ENCODE measurements around the gene LTN1. TPM values are rescaled to one million over a fixed set of nuclear protein-coding genes. Genes with fewer than 3 reads are reported as not detected.
A peak's percentile ranks its signal among the peaks of the same experiment; 100 is the strongest.

LTN1 gene
- total and polyA plus RNA-seq, 2 of the 13 experiments (the other 11 are each of a cell fraction or from before 2014, with no cell fraction given), result 6.7 to 24.6 TPM

DNA sequence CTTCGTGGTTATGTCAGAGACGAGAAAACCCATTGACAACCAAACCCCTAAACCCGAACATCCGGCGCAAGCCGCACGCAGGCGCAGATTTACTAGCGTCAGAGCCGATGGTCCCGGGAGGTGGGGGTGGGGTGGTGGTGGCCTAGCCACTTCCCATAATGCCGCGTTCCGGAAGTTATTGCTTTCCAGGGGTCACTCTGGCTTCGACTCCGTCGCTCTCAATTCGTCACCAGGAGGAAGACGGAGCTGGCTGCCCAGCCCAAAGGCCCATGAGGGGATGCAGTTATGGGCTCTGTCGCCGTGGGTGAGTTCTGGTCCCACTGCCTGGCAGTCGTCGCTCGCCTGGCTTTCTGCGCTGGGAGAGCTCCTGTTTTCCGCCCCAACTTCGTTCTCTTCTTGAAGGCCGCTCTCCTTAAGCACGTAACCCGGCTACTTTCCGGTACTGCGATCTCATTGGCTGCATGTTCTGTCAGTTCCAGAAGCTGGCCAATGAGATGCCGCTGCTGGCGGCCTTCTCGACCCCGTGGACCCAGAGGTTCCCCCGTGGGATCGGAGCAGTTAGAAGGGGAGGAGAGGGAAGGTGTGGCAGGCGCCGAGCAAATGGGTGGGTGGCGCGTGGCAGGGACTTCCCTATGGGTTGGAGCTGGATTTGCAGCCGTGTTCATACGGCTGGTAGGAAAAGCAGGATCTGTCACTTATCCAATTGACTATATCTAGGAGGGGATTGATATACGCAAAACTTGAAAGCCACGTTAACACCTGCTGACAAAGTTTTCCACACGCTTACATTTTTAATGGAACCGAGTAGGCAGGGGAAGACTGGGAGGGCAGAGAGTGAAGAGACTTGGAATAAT is 32.0 kb upstream of the LTN1 start, which contains the start of gene USP16 (continued):
- TF ChIP-seq, protein P1, sequence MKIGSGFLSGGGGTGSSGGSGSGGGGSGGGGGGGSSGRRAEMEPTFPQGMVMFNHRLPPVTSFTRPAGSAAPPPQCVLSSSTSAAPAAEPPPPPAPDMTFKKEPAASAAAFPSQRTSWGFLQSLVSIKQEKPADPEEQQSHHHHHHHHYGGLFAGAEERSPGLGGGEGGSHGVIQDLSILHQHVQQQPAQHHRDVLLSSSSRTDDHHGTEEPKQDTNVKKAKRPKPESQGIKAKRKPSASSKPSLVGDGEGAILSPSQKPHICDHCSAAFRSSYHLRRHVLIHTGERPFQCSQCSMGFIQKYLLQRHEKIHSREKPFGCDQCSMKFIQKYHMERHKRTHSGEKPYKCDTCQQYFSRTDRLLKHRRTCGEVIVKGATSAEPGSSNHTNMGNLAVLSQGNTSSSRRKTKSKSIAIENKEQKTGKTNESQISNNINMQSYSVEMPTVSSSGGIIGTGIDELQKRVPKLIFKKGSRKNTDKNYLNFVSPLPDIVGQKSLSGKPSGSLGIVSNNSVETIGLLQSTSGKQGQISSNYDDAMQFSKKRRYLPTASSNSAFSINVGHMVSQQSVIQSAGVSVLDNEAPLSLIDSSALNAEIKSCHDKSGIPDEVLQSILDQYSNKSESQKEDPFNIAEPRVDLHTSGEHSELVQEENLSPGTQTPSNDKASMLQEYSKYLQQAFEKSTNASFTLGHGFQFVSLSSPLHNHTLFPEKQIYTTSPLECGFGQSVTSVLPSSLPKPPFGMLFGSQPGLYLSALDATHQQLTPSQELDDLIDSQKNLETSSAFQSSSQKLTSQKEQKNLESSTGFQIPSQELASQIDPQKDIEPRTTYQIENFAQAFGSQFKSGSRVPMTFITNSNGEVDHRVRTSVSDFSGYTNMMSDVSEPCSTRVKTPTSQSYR (CRISPR knock-in tag; IDR thresholded peaks at IDR 0.05; ENCODE audit: borderline replicate concordance), result peak; percentile 94
- TF ChIP-seq SNAPC2 (CRISPR knock-in tag; IDR thresholded peaks at IDR 0.05), result peak; percentile 68; the same call in 1 of the 2 replicates
- TF ChIP-seq ZNF816 (CRISPR knock-in tag; IDR thresholded peaks at IDR 0.05; ENCODE audit: borderline replicate concordance), result no peak
- TF ChIP-seq ZNF605 (CRISPR knock-in tag; IDR thresholded peaks at IDR 0.05), result peak; percentile 13; the same call in 1 of the 2 replicates
- 0 out of 4 replicates have a peak, but pooled peaks of 1 of the 2 experiments have one; percentile 41 for TF ChIP-seq ATF4 (CRISPR knock-in tag; IDR thresholded peaks at IDR 0.05)
- no peak for TF ChIP-seq ZNF772 (CRISPR knock-in tag; IDR thresholded peaks at IDR 0.05)
- no peak for TF ChIP-seq SKIL (CRISPR knock-in tag; IDR thresholded peaks at IDR 0.05; ENCODE audit: borderline replicate concordance)
- TF ChIP-seq, protein P2, sequence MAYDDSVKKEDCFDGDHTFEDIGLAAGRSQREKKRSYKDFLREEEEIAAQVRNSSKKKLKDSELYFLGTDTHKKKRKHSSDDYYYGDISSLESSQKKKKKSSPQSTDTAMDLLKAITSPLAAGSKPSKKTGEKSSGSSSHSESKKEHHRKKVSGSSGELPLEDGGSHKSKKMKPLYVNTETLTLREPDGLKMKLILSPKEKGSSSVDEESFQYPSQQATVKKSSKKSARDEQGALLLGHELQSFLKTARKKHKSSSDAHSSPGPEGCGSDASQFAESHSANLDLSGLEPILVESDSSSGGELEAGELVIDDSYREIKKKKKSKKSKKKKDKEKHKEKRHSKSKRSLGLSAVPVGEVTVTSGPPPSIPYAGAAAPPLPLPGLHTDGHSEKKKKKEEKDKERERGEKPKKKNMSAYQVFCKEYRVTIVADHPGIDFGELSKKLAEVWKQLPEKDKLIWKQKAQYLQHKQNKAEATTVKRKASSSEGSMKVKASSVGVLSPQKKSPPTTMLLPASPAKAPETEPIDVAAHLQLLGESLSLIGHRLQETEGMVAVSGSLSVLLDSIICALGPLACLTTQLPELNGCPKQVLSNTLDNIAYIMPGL (CRISPR knock-in tag; IDR thresholded peaks at IDR 0.05; ENCODE audit: borderline replicate concordance in 1 of 2, low read depth in 1 of 2), result no peak; a peak in 2 of 4 replicates
- no peak for TF ChIP-seq CTCF (CRISPR knock-in tag; IDR thresholded peaks at IDR 0.05)
- TF ChIP-seq, protein P3, sequence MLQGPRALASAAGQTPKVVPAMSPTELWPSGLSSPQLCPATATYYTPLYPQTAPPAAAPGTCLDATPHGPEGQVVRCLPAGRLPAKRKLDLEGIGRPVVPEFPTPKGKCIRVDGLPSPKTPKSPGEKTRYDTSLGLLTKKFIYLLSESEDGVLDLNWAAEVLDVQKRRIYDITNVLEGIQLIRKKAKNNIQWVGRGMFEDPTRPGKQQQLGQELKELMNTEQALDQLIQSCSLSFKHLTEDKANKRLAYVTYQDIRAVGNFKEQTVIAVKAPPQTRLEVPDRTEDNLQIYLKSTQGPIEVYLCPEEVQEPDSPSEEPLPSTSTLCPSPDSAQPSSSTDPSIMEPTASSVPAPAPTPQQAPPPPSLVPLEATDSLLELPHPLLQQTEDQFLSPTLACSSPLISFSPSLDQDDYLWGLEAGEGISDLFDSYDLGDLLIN (CRISPR knock-in tag; IDR thresholded peaks at IDR 0.05; ENCODE audit: borderline replicate concordance), result no peak
- TF ChIP-seq ZNF484 (CRISPR knock-in tag; IDR thresholded peaks at IDR 0.05; ENCODE audit: borderline replicate concordance, low read depth), result no peak

Measured in HepG2 (cell line).